ENCODE measurements around the gene FBRSL1.

The FBRSL1 gene

GRCh38 chr12:132525833-132526455 lies 36.0 kb downstream of the FBRSL1 start:
- no peak overlapping the region for H2BK15ac ChIP-seq (ENCODE audit: low read length)
- H3K27ac ChIP-seq (replicated peaks; ENCODE audit: low read length): no peak overlapping the region
- no peaks in the 10 kb centered on the region for H3K36me3 ChIP-seq (replicated peaks in 1 of 2; ENCODE audit: control insufficient read depth in 2 of 2, insufficient read depth in 2 of 2, low read length in 2 of 2)
- H2BK12ac ChIP-seq (ENCODE audit: low read length): peak overlapping the region; percentile 58
- no CpG with 5 or more reads among the region's 28 CpGs for WGBS, 2 donors (ENCODE audit: extremely low coverage in 2 of 2, insufficient read length in 2 of 2, insufficient replicate concordance in 1 of 2)
- no peak overlapping the region for H4K8ac ChIP-seq (ENCODE audit: low read depth, low read length)
- peak overlapping the region; percentile 76 for H3K18ac ChIP-seq (ENCODE audit: low read length)
- peaks cover 0 to 4% of the 10 kb centered on the region in 2 donors for H3K9me3 ChIP-seq (replicated peaks in 1 of 2; ENCODE audit: control insufficient read depth in 2 of 2, insufficient read depth in 1 of 2, low read depth in 1 of 2, low read length in 2 of 2)
- H3K27me3 ChIP-seq (ENCODE audit: control insufficient read depth in 3 of 3, insufficient read depth in 3 of 3, low read depth in 1 of 3, low read length in 3 of 3): no peaks in the 10 kb centered on the region
- peak overlapping the region; percentile 46 for H2AK5ac ChIP-seq (ENCODE audit: low read depth, low read length)
- no peak overlapping the region for H4K91ac ChIP-seq (ENCODE audit: low read depth, low read length, poor library complexity)
- H3K4me3 ChIP-seq (ENCODE audit: low read length in 2 of 2): no peak overlapping the region
- peak overlapping the region; percentile 80 for H3K23ac ChIP-seq (ENCODE audit: low read depth, low read length, poor library complexity)
- DNase-seq (ENCODE audit: low spot score): no peak
- H2AFZ ChIP-seq (ENCODE audit: low read length): no peak overlapping the region
- peaks cover 0 to 10% of the 10 kb centered on the region in 2 donors for H3K4me1 ChIP-seq (ENCODE audit: control insufficient read depth in 2 of 2, insufficient read depth in 1 of 2, low read depth in 1 of 2, low read length in 2 of 2)
- H3K79me1 ChIP-seq (ENCODE audit: low read depth, low read length): peaks cover 10% of the 10 kb centered on the region
- peak overlapping the region; percentile 70 for H3K9ac ChIP-seq (ENCODE audit: low read depth, low read length, poor library complexity)
- peak overlapping the region; percentile 94 for H3K14ac ChIP-seq (ENCODE audit: low read length)
- H3K4me2 ChIP-seq (ENCODE audit: insufficient read depth, low read length, poor library complexity, severe bottlenecking): no peak overlapping the region
- no peak overlapping the region for H2BK5ac ChIP-seq (ENCODE audit: low read length)
- H2BK120ac ChIP-seq (ENCODE audit: low read depth, low read length): no peak overlapping the region
- no peak overlapping the region for H3K4ac ChIP-seq (ENCODE audit: low read length)

- H3K79me1 ChIP-seq (ENCODE audit: low read depth, low read length): peaks cover 10% of the 10 kb centered on the region
- H4K91ac ChIP-seq (ENCODE audit: low read depth, low read length, poor library complexity): no peak overlapping the region
- no peak overlapping the region for H3K4ac ChIP-seq (ENCODE audit: low read length)
- WGBS, 2 donors (ENCODE audit: extremely low coverage in 2 of 2, insufficient read length in 2 of 2, insufficient replicate concordance in 1 of 2): no CpG with 5 or more reads among the region's 25 CpGs
- no peak overlapping the region for H3K23ac ChIP-seq (ENCODE audit: low read depth, low read length, poor library complexity)
- H3K9ac ChIP-seq (ENCODE audit: low read depth, low read length, poor library complexity): no peak overlapping the region
- H3K18ac ChIP-seq (ENCODE audit: low read length): peak overlapping the region; percentile 57
- no peaks in the 10 kb centered on the region for H3K36me3 ChIP-seq (replicated peaks in 1 of 2; ENCODE audit: control insufficient read depth in 2 of 2, insufficient read depth in 2 of 2, low read length in 2 of 2)
- H2BK5ac ChIP-seq (ENCODE audit: low read length): no peak overlapping the region
- peaks cover 13 to 18% of the 10 kb centered on the region in 2 donors for H3K9me3 ChIP-seq (replicated peaks in 1 of 2; ENCODE audit: control insufficient read depth in 2 of 2, insufficient read depth in 1 of 2, low read depth in 1 of 2, low read length in 2 of 2)
- no peak overlapping the region for H2AFZ ChIP-seq (ENCODE audit: low read length)
- H3K27me3 ChIP-seq (ENCODE audit: control insufficient read depth in 3 of 3, insufficient read depth in 3 of 3, low read depth in 1 of 3, low read length in 3 of 3): no peaks in the 10 kb centered on the region
- peak overlapping the region; percentile 38 for H3K14ac ChIP-seq (ENCODE audit: low read length)
- no peak overlapping the region for H3K4me3 ChIP-seq (ENCODE audit: low read length in 2 of 2)
- no peak overlapping the region for H2BK120ac ChIP-seq (ENCODE audit: low read depth, low read length)
- no peak overlapping the region for H4K8ac ChIP-seq (ENCODE audit: low read depth, low read length)
- peaks cover 0 to 10% of the 10 kb centered on the region in 2 donors for H3K4me1 ChIP-seq (ENCODE audit: control insufficient read depth in 2 of 2, insufficient read depth in 1 of 2, low read depth in 1 of 2, low read length in 2 of 2)
- no peak overlapping the region for H2BK12ac ChIP-seq (ENCODE audit: low read length)
- peak overlapping the region; percentile 63 for H2AK5ac ChIP-seq (ENCODE audit: low read depth, low read length)
- no peak overlapping the region for H3K27ac ChIP-seq (replicated peaks; ENCODE audit: low read length)
- H2BK15ac ChIP-seq (ENCODE audit: low read length): no peak overlapping the region
- DNase-seq (ENCODE audit: low spot score): no peak
- no peak overlapping the region for H3K4me2 ChIP-seq (ENCODE audit: insufficient read depth, low read length, poor library complexity, severe bottlenecking)
Measured at GRCh38 chr12:132527186-132527882, 37.4 kb downstream of the FBRSL1 start.

GRCh38 chr12:132527883-132528264 lies 37.9 kb downstream of the FBRSL1 start:
- Histone ChIP-seq H2BK15ac (ENCODE audit: low read length) (no peak overlapping the region), H3K79me1 (ENCODE audit: low read depth, low read length) (peaks cover 10% of the 10 kb centered on the region), H3K4me1 (ENCODE audit: control insufficient read depth in 2 of 2, insufficient read depth in 1 of 2, low read depth in 1 of 2, low read length in 2 of 2) (peaks cover 0 to 10% of the 10 kb centered on the region in 2 donors), H2BK5ac (ENCODE audit: low read length) (no peak overlapping the region), H3K9me3 (replicated peaks in 1 of 2; ENCODE audit: control insufficient read depth in 2 of 2, insufficient read depth in 1 of 2, low read depth in 1 of 2, low read length in 2 of 2) (peaks cover 17 to 23% of the 10 kb centered on the region in 2 donors), H4K8ac (ENCODE audit: low read depth, low read length) (no peak overlapping the region), H3K4me3 (ENCODE audit: low read length in 2 of 2) (no peak overlapping the region), H3K4ac (ENCODE audit: low read length) (no peak overlapping the region), H2AFZ (ENCODE audit: low read length) (no peak overlapping the region), H3K36me3 (replicated peaks in 1 of 2; ENCODE audit: control insufficient read depth in 2 of 2, insufficient read depth in 2 of 2, low read length in 2 of 2) (no peaks in the 10 kb centered on the region), H4K91ac (ENCODE audit: low read depth, low read length, poor library complexity) (no peak overlapping the region), H2BK120ac (ENCODE audit: low read depth, low read length) (no peak overlapping the region), H2BK12ac (ENCODE audit: low read length) (no peak overlapping the region), H3K4me2 (ENCODE audit: insufficient read depth, low read length, poor library complexity, severe bottlenecking) (no peak overlapping the region), H3K27ac (replicated peaks; ENCODE audit: low read length) (no peak overlapping the region), H3K23ac (ENCODE audit: low read depth, low read length, poor library complexity) (no peak overlapping the region), H2AK5ac (ENCODE audit: low read depth, low read length) (no peak overlapping the region), H3K9ac (ENCODE audit: low read depth, low read length, poor library complexity) (no peak overlapping the region), H3K14ac (ENCODE audit: low read length) (peak overlapping the region; percentile 21), H3K27me3 (ENCODE audit: control insufficient read depth in 3 of 3, insufficient read depth in 3 of 3, low read depth in 1 of 3, low read length in 3 of 3) (no peaks in the 10 kb centered on the region), H3K18ac (ENCODE audit: low read length) (no peak overlapping the region)
- no CpG with 5 or more reads among the region's 11 CpGs for WGBS, 2 donors (ENCODE audit: extremely low coverage in 2 of 2, insufficient read length in 2 of 2, insufficient replicate concordance in 1 of 2)
- no peak for DNase-seq (ENCODE audit: low spot score)

GRCh38 chr12:132528564-132529106 lies 38.7 kb downstream of the FBRSL1 start:
- peaks cover 23 to 27% of the 10 kb centered on the region in 2 donors for H3K9me3 ChIP-seq (replicated peaks in 1 of 2; ENCODE audit: control insufficient read depth in 2 of 2, insufficient read depth in 1 of 2, low read depth in 1 of 2, low read length in 2 of 2)
- H3K4me2 ChIP-seq (ENCODE audit: insufficient read depth, low read length, poor library complexity, severe bottlenecking): no peak overlapping the region
- H2AK5ac ChIP-seq (ENCODE audit: low read depth, low read length): no peak overlapping the region
- H3K14ac ChIP-seq (ENCODE audit: low read length): no peak overlapping the region
- peaks cover 8% of the 10 kb centered on the region for H3K79me1 ChIP-seq (ENCODE audit: low read depth, low read length)
- H4K8ac ChIP-seq (ENCODE audit: low read depth, low read length): no peak overlapping the region
- H3K18ac ChIP-seq (ENCODE audit: low read length): no peak overlapping the region
- H3K4ac ChIP-seq (ENCODE audit: low read length): no peak overlapping the region
- no peaks in the 10 kb centered on the region for H3K36me3 ChIP-seq (replicated peaks in 1 of 2; ENCODE audit: control insufficient read depth in 2 of 2, insufficient read depth in 2 of 2, low read length in 2 of 2)
- H3K4me1 ChIP-seq (ENCODE audit: control insufficient read depth in 2 of 2, insufficient read depth in 1 of 2, low read depth in 1 of 2, low read length in 2 of 2): peaks cover 0 to 7% of the 10 kb centered on the region in 2 donors
- no peak overlapping the region for H3K27ac ChIP-seq (replicated peaks; ENCODE audit: low read length)
- no peak overlapping the region for H3K9ac ChIP-seq (ENCODE audit: low read depth, low read length, poor library complexity)
- H2BK12ac ChIP-seq (ENCODE audit: low read length): peak overlapping the region; percentile 3
- no peak overlapping the region for H2BK120ac ChIP-seq (ENCODE audit: low read depth, low read length)
- no peaks in the 10 kb centered on the region for H3K27me3 ChIP-seq (ENCODE audit: control insufficient read depth in 3 of 3, insufficient read depth in 3 of 3, low read depth in 1 of 3, low read length in 3 of 3)
- no CpG with 5 or more reads among the region's 21 CpGs for WGBS, 2 donors (ENCODE audit: extremely low coverage in 2 of 2, insufficient read length in 2 of 2, insufficient replicate concordance in 1 of 2)
- no peak for DNase-seq (ENCODE audit: low spot score)
- H2BK5ac ChIP-seq (ENCODE audit: low read length): no peak overlapping the region
- peak overlapping the region; percentile 73 for H3K23ac ChIP-seq (ENCODE audit: low read depth, low read length, poor library complexity)
- peak overlapping the region in 1 of 2 donors; percentile 19 for H3K4me3 ChIP-seq (ENCODE audit: low read length in 2 of 2)
- no peak overlapping the region for H4K91ac ChIP-seq (ENCODE audit: low read depth, low read length, poor library complexity)
- no peak overlapping the region for H2AFZ ChIP-seq (ENCODE audit: low read length)
- H2BK15ac ChIP-seq (ENCODE audit: low read length): no peak overlapping the region
